K562 (cell line): ENCODE data around the gene FARSB. TPM values are rescaled to one million over a fixed set of nuclear protein-coding genes. Genes with fewer than 3 reads are reported as not detected.

Experiments
- ATAC-seq: fragments of 200-7000 bp; cut with Tn5 transposase; 3 replicates; pipeline ENCODE4 v1.9.1; 2020; ENCODE audit warnings: moderate library complexity
- BruUV-seq: library from RNA; stranded (reverse); fragments of 400-500 nt; replicated peaks from 2 replicates; lab custom pipeline; 2021; lab: Mats Ljungman, UMichigan
- CTCF ChIA-PET: fragments of 300-600 bp; formaldehyde crosslinking; extraction: SDS; loops from one replicate; lab custom pipeline; 2021; ENCODE audit warnings: low intra/inter-chr PET ratio; lab: Yijun Ruan, JAX
- POLR2A ChIA-PET: fragments of 300-600, 350-650 bp; sonication (Branson Sonifier 250); formaldehyde crosslinking; extraction: SDS; loops from one replicate; lab custom pipeline; 2021; ENCODE audit warnings: antibody characterized with exemption, inconsistent platforms; lab: Yijun Ruan, JAX
- DNase-seq, 4 experiments: peaks; one replicate each; pipeline versions ENCODE4 v3.0.0 to v3.0.0-alpha.2; 2011 to 2018; ENCODE audit warnings: low spot score in 3 of 4, mixed read lengths in 3 of 4; ENCODE audit errors: extremely low read depth in 1 of 4
- FAIRE-seq: peaks from 2 replicates; lab custom pipeline; 2011; peaks lifted over from hg19 to GRCh38; lab: Jason Lieb, UNC
- H2AFZ ChIP-seq: 2 replicates; pipeline ENCODE4 v1.6.0; 2011; ENCODE audit warnings: low read depth, low read length, control low read depth, inconsistent platforms
- H3K27ac ChIP-seq: fragments of 200-600 bp; 3 replicates; pipeline ENCODE4 v1.8.0; 2011; ENCODE audit warnings: low read depth, mild to moderate bottlenecking, control low read depth, inconsistent platforms, low read length, moderate library complexity, mixed read lengths; ENCODE audit errors: extremely low read depth
- H3K27me3 ChIP-seq, 2 experiments: fragments of 300-600 bp in 1 of 2; 2 replicates in 1 of 2; 3 replicates in 1 of 2; pipeline versions ENCODE4 v1.6.0 to v1.8.0; 2011; ENCODE audit warnings: inconsistent platforms in 2 of 2, low read length in 2 of 2, mild to moderate bottlenecking in 1 of 2, mixed read lengths in 1 of 2, moderate library complexity in 1 of 2; ENCODE audit not compliant: control insufficient read depth in 2 of 2, insufficient read depth in 2 of 2
- H3K36me3 ChIP-seq: fragments of 300-600 bp; 3 replicates; pipeline ENCODE4 v1.8.0; 2011; ENCODE audit warnings: mild to moderate bottlenecking, low read length, inconsistent platforms; ENCODE audit not compliant: control insufficient read depth, insufficient read depth
- H3K4me1 ChIP-seq, 2 experiments: fragments of 200-600 bp in 1 of 2; replicated peaks in 1 of 2; 2 replicates in 1 of 2; 3 replicates in 1 of 2; pipeline versions ENCODE4 v1.5.1 to v1.8.0; 2011; ENCODE audit warnings: inconsistent platforms in 2 of 2, low read length in 2 of 2, mild to moderate bottlenecking in 1 of 2, mixed read lengths in 1 of 2, moderate library complexity in 1 of 2; ENCODE audit not compliant: control insufficient read depth in 2 of 2, insufficient read depth in 2 of 2
- H3K4me2 ChIP-seq: 2 replicates; pipeline ENCODE4 v1.6.1; 2011; ENCODE audit warnings: low read length, control low read depth, inconsistent platforms, mixed read lengths; ENCODE audit not compliant: insufficient read depth
- H3K4me3 ChIP-seq: fragments of 200-600 bp; sonication (generic), shearing (Covaris generic); 2 replicates; pipeline ENCODE4 v1.5.1; 2016; ENCODE audit warnings: control low read depth, inconsistent platforms
- H3K79me2 ChIP-seq: fragments of 200-600 bp; 3 replicates; pipeline ENCODE4 v1.8.0; 2011; ENCODE audit warnings: low read length, inconsistent platforms; ENCODE audit not compliant: control insufficient read depth, insufficient read depth
- H3K9ac ChIP-seq, 2 experiments: 2 replicates each; pipeline versions ENCODE4 v1.6.0 to v1.6.1; 2011; ENCODE audit warnings: low read depth in 2 of 2, low read length in 2 of 2, control low read depth in 1 of 2, inconsistent platforms in 1 of 2, mild to moderate bottlenecking in 1 of 2, mixed read lengths in 1 of 2; ENCODE audit not compliant: insufficient read depth in 1 of 2
- H3K9me1 ChIP-seq: one replicate; pipeline ENCODE4 v1.6.0; 2011; ENCODE audit warnings: inconsistent platforms, mild to moderate bottlenecking, low read length, moderate library complexity; ENCODE audit not compliant: control insufficient read depth, insufficient read depth
- H3K9me3 ChIP-seq: replicated peaks from 2 replicates; pipeline ENCODE4 v1.5.1; 2011; ENCODE audit warnings: low read depth, low read length, inconsistent platforms; ENCODE audit not compliant: control insufficient read depth, insufficient read depth
- H4K20me1 ChIP-seq: replicated peaks from 2 replicates; pipeline ENCODE4 v1.6.1; 2011; ENCODE audit warnings: low read length, inconsistent platforms, mixed read lengths; ENCODE audit not compliant: control insufficient read depth, insufficient read depth
- BRD4 ChIP-seq: fragments of 200-600 bp; sonication (generic); IDR thresholded peaks from 2 replicates; pipeline ENCODE4 v1.6.1; 2017; ENCODE audit warnings: inconsistent platforms
- CBFB ChIP-seq: sonication (generic); formaldehyde crosslinking; IDR thresholded peaks from 2 replicates; pipeline ENCODE4 v1.4.0; 2020; ENCODE audit warnings: mild to moderate bottlenecking, missing genetic modification reagents
- CHD1 ChIP-seq: fragments of 200-600 bp; sonication (generic); IDR thresholded peaks from one replicate; pipeline ENCODE4 v1.6.1; 2012; ENCODE audit warnings: mild to moderate bottlenecking, moderate library complexity, low read length, inconsistent platforms
- CHD2 ChIP-seq: IDR thresholded peaks from 2 replicates; pipeline ENCODE4 v1.6.1; 2011; ENCODE audit warnings: low read depth, low read length
- DNMT1 ChIP-seq: fragments of 450-650 bp; IDR thresholded peaks from 2 replicates; pipeline ENCODE4 v1.6.1; 2016; ENCODE audit warnings: antibody characterized with exemption, mild to moderate bottlenecking
- ETV1 ChIP-seq: fragments of 450-650 bp; conservative IDR thresholded peaks from 2 replicates; pipeline ENCODE4 v1.6.1; 2016; ENCODE audit warnings: missing genetic modification characterization, control low read depth, low read depth, missing compliant biosample characterization
- NR2F6 ChIP-seq: fragments of 450-650 bp; formaldehyde crosslinking; IDR thresholded peaks from 2 replicates; pipeline ENCODE4 v1.4.0; 2020; ENCODE audit warnings: mild to moderate bottlenecking
- PHB ChIP-seq: fragments of 250-450 bp; sonication (Bioruptor Pico); IDR thresholded peaks from 2 replicates; pipeline ENCODE4 v1.5.0; 2021
- POLR2AphosphoS2 ChIP-seq: IDR thresholded peaks from 2 replicates; pipeline ENCODE4 v1.6.1; 2012; ENCODE audit warnings: low read length, improper control_type of control experiment
- POLR2AphosphoS5 ChIP-seq: IDR thresholded peaks from 2 replicates; pipeline ENCODE4 v1.6.1; 2011; ENCODE audit warnings: mild to moderate bottlenecking, low read depth, low read length, moderate library complexity; ENCODE audit not compliant: control insufficient read depth, insufficient read depth
- PRDM10 ChIP-seq: fragments of 450-650 bp; IDR thresholded peaks from 2 replicates; pipeline ENCODE4 v1.6.1; 2018; ENCODE audit not compliant: partially characterized antibody
- RCOR1 ChIP-seq, 2 experiments: IDR thresholded peaks; 2 replicates each; pipeline ENCODE4 v1.6.1; 2012; ENCODE audit warnings: low read depth in 2 of 2, low read length in 2 of 2, borderline replicate concordance in 1 of 2, improper control_type of control experiment in 1 of 2
- SNAPC5 ChIP-seq: fragments of 250-450 bp; sonication (Bioruptor Pico); IDR thresholded peaks from 2 replicates; pipeline ENCODE4 v1.8.0; 2021; ENCODE audit warnings: moderate library complexity, mild to moderate bottlenecking, inconsistent platforms
- TCF7 ChIP-seq: sonication (generic); IDR thresholded peaks from 2 replicates; pipeline ENCODE4 v1.6.1; 2016; ENCODE audit warnings: antibody characterized with exemption, borderline replicate concordance
- ZNF764 ChIP-seq: fragments of 250-450 bp; sonication (Bioruptor Pico); IDR thresholded peaks from 2 replicates; pipeline ENCODE4 v1.4.0; 2020; ENCODE audit warnings: low read depth, mild to moderate bottlenecking, moderate library complexity
- WGBS: fragments of 100-300 bp; shearing (Covaris generic); methylation state at CpG from one replicate; pipeline ENCODE4 v1.1.6; 2016; ENCODE audit warnings: low coverage, mixed read lengths; ENCODE audit not compliant: insufficient coverage; ENCODE audit errors: missing lambda C conversion rate; 5-methylcytosine and 5-hydroxymethylcytosine counted together
- in situ Hi-C: fragments of 300-500 bp; cut with MboI; formaldehyde crosslinking; loops from 4 replicates; pipeline ENCODE4 v1.15.0; 2018; ENCODE audit warnings: inconsistent platforms, mixed read lengths
- intact Hi-C: fragments of 100-400 bp; cut with micrococcal nuclease; formaldehyde crosslinking; loops from 2 replicates; pipeline ENCODE4 v1.14.2; 2022
- polyA plus RNA-seq, 8 experiments: library from polyadenylated mRNA; depleted of rRNA in 4 of 8; stranded (reverse) in 5 of 8; unstranded in 3 of 8; fragments of >200 nt; fragmentation: Nextera tagmentation in 2 of 8; fragmentation: Illumina TruSeq in 1 of 8; extraction: Ambion mirVana in 2 of 8; extraction: Trizol in 1 of 8; gene quantifications; 2 replicates each; pipeline versions ENCODE4 v1.2.1 to v1.2.3, GENCODE V29; 2011 to 2014; ENCODE audit warnings: inconsistent platforms in 1 of 8, missing spikeins in 1 of 8
- total RNA-seq, 7 experiments: library from RNA; depleted of rRNA in 6 of 7; stranded (reverse); fragments of >200 nt in 6 of 7; fragmentation: Illumina TruSeq in 2 of 7; extraction: Trizol in 2 of 7; gene quantifications; 2 replicates each; pipeline versions ENCODE4 v1.2.1 to v1.2.3, GENCODE V29; 2011 to 2021; ENCODE audit warnings: low replicate concordance in 1 of 7

Gene FARSB
- total and polyA plus RNA-seq, 9 of the 15 experiments (the other 6 are each of a cell fraction or from before 2014, with no cell fraction given): 26.6 to 171 (median 55.7) TPM

GRCh38 chr2:222703091-222703490, 47.2 kb upstream of the FARSB start (continued):
- TF ChIP-seq NR2F6 (no peak), ETV1 (tag) (no peak)

GRCh38 chr2:222701721-222702131, 45.8 kb upstream of the FARSB start:
- Histone ChIP-seq H3K9me1 (no peaks in the 10 kb centered on the region), H3K4me1 (no peaks in the 10 kb centered on the region), H3K79me2 (no peaks in the 10 kb centered on the region), H3K27ac (no peak overlapping the region), H3K9ac (no peak overlapping the region), H2AFZ (no peak overlapping the region), H3K27me3 (no peaks in the 10 kb centered on the region; a peak in 1 of 5 replicates), H4K20me1 (no peaks in the 10 kb centered on the region), H3K4me2 (no peak overlapping the region), H3K9me3 (no peaks in the 10 kb centered on the region), H3K4me3 (no peak overlapping the region), H3K36me3 (no peaks in the 10 kb centered on the region)
- CTCF ChIA-PET: interaction anchor here (0.6 kb wide), 1 partner anchor 412 kb away, joined by 3 read pairs; no protein-coding TSS in a partner anchor
- WGBS: 11% methylated on average over 3 of the region's 5 CpGs
- POLR2A ChIA-PET: no interaction called here
- ATAC-seq (no peak), FAIRE-seq (no peak), DNase-seq (no peak)
- in situ Hi-C loops: no loop called here
- intact Hi-C loops: no loop called here
- BruUV-seq: no TSS peak
- TF ChIP-seq DNMT1 (no peak), ZNF764 (no peak), RCOR1 (IDR thresholded peaks at IDR 0.05; ENCODE audit: borderline replicate concordance in 1 of 2, low read depth in 2 of 2, low read length in 2 of 2) (no peak), SNAPC5 (CRISPR knock-in tag) (no peak), CHD2 (no peak), POLR2AphosphoS2 (no peak), PHB (CRISPR knock-in tag) (no peak), POLR2AphosphoS5 (no peak), CBFB (no peak), PRDM10 (no peak), CHD1 (no peak), BRD4 (no peak), TCF7 (no peak)
